Muscle of leg (tissue), 11 donors: Measurements from ENCODE around the gene OPN4. TPM values are rescaled to one million over a fixed set of nuclear protein-coding genes. Genes with fewer than 3 reads are reported as not detected.

Experiments
- DNase-seq: peaks from one replicate; pipeline ENCODE4 v3.0.0; 2013
- H3K27ac ChIP-seq: one replicate; pipeline ENCODE4 v1.5.1; 2013; ENCODE audit warnings: mild to moderate bottlenecking, low read length, control low read depth
- H3K27me3 ChIP-seq: one replicate; pipeline ENCODE4 v1.6.1; 2013; ENCODE audit warnings: low read length; ENCODE audit not compliant: control insufficient read depth, insufficient read depth
- H3K36me3 ChIP-seq: one replicate; pipeline ENCODE4 v1.6.1; 2013; ENCODE audit warnings: low read length; ENCODE audit not compliant: control insufficient read depth, insufficient read depth
- H3K4me1 ChIP-seq: one replicate; pipeline ENCODE4 v1.6.1; 2013; ENCODE audit warnings: low read length; ENCODE audit not compliant: control insufficient read depth, insufficient read depth
- H3K4me3 ChIP-seq: one replicate; pipeline ENCODE4 v1.5.1; 2013; ENCODE audit warnings: low read length, control low read depth
- H3K9me3 ChIP-seq: replicated peaks from 2 replicates; pipeline ENCODE4 v1.6.1; 2013; ENCODE audit warnings: low read depth, low read length; ENCODE audit not compliant: control insufficient read depth
- WGBS: methylation state at CpG from one replicate; pipeline ENCODE4 v1.1.5; 2013; ENCODE audit warnings: missing lambda C conversion rate; ENCODE audit not compliant: insufficient coverage; 5-methylcytosine and 5-hydroxymethylcytosine counted together
- polyA plus RNA-seq, 8 donors: library from polyadenylated mRNA; unstranded; fragments of 120-200 nt; gene quantifications; one replicate each; pipeline versions ENCODE4 v1.2.1 to v1.2.3, GENCODE V29; 2013; ENCODE audit warnings: inconsistent platforms in 1 of 8, low replicate concordance in 1 of 8; ENCODE audit not compliant: insufficient read length in 8 of 8, insufficient read depth in 1 of 8
- total RNA-seq: library from RNA; stranded (reverse); fragments of 120-200 nt; gene quantifications from one replicate; pipeline ENCODE4 v1.2.4, GENCODE V29; 2013

OPN4 gene
- total and polyA plus RNA-seq, 9 donors = 0.04 to 2.8 (median 1.5) TPM

- H3K27me3 ChIP-seq = peaks cover 6% of the 10 kb centered on the region
- no peaks in the 10 kb centered on the region for H3K9me3 ChIP-seq
- H3K36me3 ChIP-seq = peaks cover 61% of the 10 kb centered on the region
- no peak overlapping the region for H3K4me3 ChIP-seq
- H3K27ac ChIP-seq = no peak overlapping the region
- peaks cover 79% of the 10 kb centered on the region for H3K4me1 ChIP-seq
- peak; percentile 73 for DNase-seq
- 32% methylated on average over 6 of the region's 8 CpGs for WGBS
These were observed 34.1 kb downstream of the OPN4 start for GRCh38 chr10:86688398-86688921.

- no peak overlapping the region for H3K27ac ChIP-seq
- WGBS = 72% methylated on average over 4 of the region's 13 CpGs
These were observed 34.8 kb downstream of the OPN4 start for GRCh38 chr10:86689146-86689545.

GRCh38 chr10:86690231-86690630, 35.9 kb downstream of the OPN4 start:
- Histone ChIP-seq H3K4me1 (peaks cover 79% of the 10 kb centered on the region), H3K27ac (peak overlapping the region; percentile 20), H3K4me3 (no peak overlapping the region), H3K9me3 (no peaks in the 10 kb centered on the region), H3K36me3 (peaks cover 61% of the 10 kb centered on the region), H3K27me3 (peaks cover 3% of the 10 kb centered on the region)
- WGBS = 82% methylated on average over 4 of the region's 5 CpGs
- DNase-seq = no peak

More at GRCh38 chr10:86689146-86689545, 34.8 kb downstream of the OPN4 start:
- peaks cover 79% of the 10 kb centered on the region for H3K4me1 ChIP-seq
- peaks cover 62% of the 10 kb centered on the region for H3K36me3 ChIP-seq
- peaks cover 6% of the 10 kb centered on the region for H3K27me3 ChIP-seq
- no peak for DNase-seq
- no peaks in the 10 kb centered on the region for H3K9me3 ChIP-seq
- H3K4me3 ChIP-seq = no peak overlapping the region

- H3K36me3 ChIP-seq = peaks cover 62% of the 10 kb centered on the region
- no peaks in the 10 kb centered on the region for H3K9me3 ChIP-seq
- H3K27me3 ChIP-seq = peaks cover 5% of the 10 kb centered on the region
- no peak overlapping the region for H3K4me3 ChIP-seq
- H3K4me1 ChIP-seq = peaks cover 79% of the 10 kb centered on the region
- H3K27ac ChIP-seq = peak overlapping the region; percentile 1
- no peak for DNase-seq
- 73% methylated on average over 3 of the region's 3 CpGs for WGBS
These were observed 36.3 kb downstream of the OPN4 start for GRCh38 chr10:86690657-86691084.

- Histone ChIP-seq H3K4me3 (no peak overlapping the region), H3K27me3 (peaks cover 11% of the 10 kb centered on the region), H3K4me1 (peaks cover 75% of the 10 kb centered on the region), H3K27ac (peak overlapping the region; percentile 13), H3K36me3 (peaks cover 62% of the 10 kb centered on the region), H3K9me3 (no peaks in the 10 kb centered on the region)
- DNase-seq = no peak
- WGBS = 85% methylated on average over 12 of the region's 14 CpGs
These were observed 37.1 kb downstream of the OPN4 start for GRCh38 chr10:86691333-86692022.

GRCh38 chr10:86692023-86692514, 37.7 kb downstream of the OPN4 start:
- DNase-seq = no peak
- no peak overlapping the region for H3K4me3 ChIP-seq
- peaks cover 61% of the 10 kb centered on the region for H3K36me3 ChIP-seq
- no peak overlapping the region for H3K27ac ChIP-seq
- H3K27me3 ChIP-seq = peaks cover 10% of the 10 kb centered on the region
- no peaks in the 10 kb centered on the region for H3K9me3 ChIP-seq
- H3K4me1 ChIP-seq = peaks cover 70% of the 10 kb centered on the region
- WGBS = 88% methylated on average over 7 of the region's 8 CpGs

- Histone ChIP-seq H3K9me3 (no peaks in the 10 kb centered on the region), H3K27me3 (peaks cover 9% of the 10 kb centered on the region), H3K36me3 (peaks cover 55% of the 10 kb centered on the region), H3K4me1 (peaks cover 64% of the 10 kb centered on the region), H3K27ac (no peak overlapping the region), H3K4me3 (no peak overlapping the region)
- 96% methylated on average over 4 of the region's 7 CpGs for WGBS
- no peak for DNase-seq
These were observed 38.3 kb downstream of the OPN4 start for GRCh38 chr10:86692664-86693063.

- H3K27ac ChIP-seq = peak overlapping the region; percentile 16
- DNase-seq = no peak
- H3K4me1 ChIP-seq = peaks cover 59% of the 10 kb centered on the region
- H3K36me3 ChIP-seq = peaks cover 57% of the 10 kb centered on the region
- no peak overlapping the region for H3K4me3 ChIP-seq
- no peaks in the 10 kb centered on the region for H3K9me3 ChIP-seq
- H3K27me3 ChIP-seq = peaks cover 9% of the 10 kb centered on the region
- WGBS = 94% methylated on average over 2 of the region's 2 CpGs
These were observed 38.9 kb downstream of the OPN4 start for GRCh38 chr10:86693275-86693674.

GRCh38 chr10:86693721-86694369, 39.5 kb downstream of the OPN4 start:
- peak overlapping the region; percentile 59 for H3K27ac ChIP-seq
- H3K36me3 ChIP-seq = peaks cover 61% of the 10 kb centered on the region
- peaks cover 9% of the 10 kb centered on the region for H3K27me3 ChIP-seq
- peaks cover 59% of the 10 kb centered on the region for H3K4me1 ChIP-seq
- H3K4me3 ChIP-seq = no peak overlapping the region
- H3K9me3 ChIP-seq = no peaks in the 10 kb centered on the region
- peak; percentile 80 for DNase-seq
- 9% methylated on average over 6 of the region's 10 CpGs for WGBS

- no peaks in the 10 kb centered on the region for H3K9me3 ChIP-seq
- peak overlapping the region; percentile 9 for H3K27ac ChIP-seq
- WGBS = 71% methylated on average over 7 of the region's 9 CpGs
- peaks cover 9% of the 10 kb centered on the region for H3K27me3 ChIP-seq
- H3K4me3 ChIP-seq = no peak overlapping the region
- peaks cover 36% of the 10 kb centered on the region for H3K4me1 ChIP-seq
- peaks cover 72% of the 10 kb centered on the region for H3K36me3 ChIP-seq
- no peak for DNase-seq
These were observed 44.0 kb downstream of the OPN4 start for GRCh38 chr10:86698207-86698940.
